ENCODE data around the gene ZNF417. TPM values are rescaled to one million over a fixed set of nuclear protein-coding genes. Genes with fewer than 3 reads are reported as not detected.

The ZNF417 gene
- total and polyA plus RNA-seq, 2 of the 8 experiments (the other 6 are each of a cell fraction or from before 2014, with no cell fraction given) = 5.4 to 19.2 TPM

GRCh38 chr19:57916168-57916995, at the start of gene ZNF417 (continued):
- TF ChIP-seq RAD21 (IDR thresholded peaks at IDR 0.05 in 1 of 2, conservative IDR thresholded peaks at IDR 0.05 in 1 of 2; ENCODE audit: low read depth in 2 of 2, low read length in 2 of 2) (peak in 1 of 2 experiments; percentile 37; a peak in 3 of 4 replicates), GABPA (IDR thresholded peaks at IDR 0.05; ENCODE audit: borderline replicate concordance, insufficient read depth, low read length) (peak; percentile 62; the same call in 1 of the 2 replicates), ASH2L (IDR thresholded peaks at IDR 0.05; ENCODE audit: low read length) (peak; percentile 25), EGR1 (IDR thresholded peaks at IDR 0.05; ENCODE audit: borderline replicate concordance, low read depth, low read length) (peak; percentile 21; the same call in 1 of the 2 replicates), SIN3A (conservative IDR thresholded peaks at IDR 0.05 in 1 of 2, IDR thresholded peaks at IDR 0.05 in 1 of 2; ENCODE audit: low read depth in 1 of 2, low read length in 2 of 2) (peak; percentile 49 to 65; a peak in 1 of 4 replicates), PHF8 (conservative IDR thresholded peaks at IDR 0.05; ENCODE audit: low read depth, low read length) (peak; percentile 56; the same call in 1 of the 2 replicates), CREB1 (IDR thresholded peaks at IDR 0.05) (peak; percentile 75), SAP30 (IDR thresholded peaks at IDR 0.05; ENCODE audit: insufficient read depth, insufficient replicate concordance, low read length) (peak; percentile 19), KDM4A (IDR thresholded peaks at IDR 0.05; ENCODE audit: low read depth, low read length, severe bottlenecking) (peak; percentile 40), YY1 (IDR thresholded peaks at IDR 0.05; ENCODE audit: low read depth, low read length) (peak; percentile 87), SIX5 (IDR thresholded peaks at IDR 0.05; ENCODE audit: low read depth, low read length) (peak; percentile 89), TBP (IDR thresholded peaks at IDR 0.05; ENCODE audit: low read depth, low read length) (peak; percentile 38; the same call in 1 of the 2 replicates), POLR2AphosphoS5 (IDR thresholded peaks at IDR 0.05; ENCODE audit: low read depth, low read length) (peak; percentile 84), SP1 (IDR thresholded peaks at IDR 0.05; ENCODE audit: low read depth, low read length) (peak; percentile 89)
- TF ChIP-seq, protein P1, sequence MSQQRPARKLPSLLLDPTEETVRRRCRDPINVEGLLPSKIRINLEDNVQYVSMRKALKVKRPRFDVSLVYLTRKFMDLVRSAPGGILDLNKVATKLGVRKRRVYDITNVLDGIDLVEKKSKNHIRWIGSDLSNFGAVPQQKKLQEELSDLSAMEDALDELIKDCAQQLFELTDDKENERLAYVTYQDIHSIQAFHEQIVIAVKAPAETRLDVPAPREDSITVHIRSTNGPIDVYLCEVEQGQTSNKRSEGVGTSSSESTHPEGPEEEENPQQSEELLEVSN (IDR thresholded peaks at IDR 0.05) = peak; percentile 45; the same call in 1 of the 2 replicates
